Loucy (cell line): ENCODE data around the gene CSTF2T.

ENCODE experiments used
- EZH2phosphoT487 ChIP-seq: fragments of 200-600 bp; IDR thresholded peaks from 2 replicates; pipeline ENCODE4 v1.6.1; 2018; ENCODE audit warnings: antibody characterized with exemption, mild to moderate bottlenecking, moderate library complexity, borderline replicate concordance
- TF ChIP-seq, protein P1 (sequence below): fragments of 200-600 bp; sonication (generic); conservative IDR thresholded peaks from 2 replicates; pipeline ENCODE4 v1.5.1; 2014; ENCODE audit warnings: mild to moderate bottlenecking, antibody characterized with exemption, low read length

DNA sequence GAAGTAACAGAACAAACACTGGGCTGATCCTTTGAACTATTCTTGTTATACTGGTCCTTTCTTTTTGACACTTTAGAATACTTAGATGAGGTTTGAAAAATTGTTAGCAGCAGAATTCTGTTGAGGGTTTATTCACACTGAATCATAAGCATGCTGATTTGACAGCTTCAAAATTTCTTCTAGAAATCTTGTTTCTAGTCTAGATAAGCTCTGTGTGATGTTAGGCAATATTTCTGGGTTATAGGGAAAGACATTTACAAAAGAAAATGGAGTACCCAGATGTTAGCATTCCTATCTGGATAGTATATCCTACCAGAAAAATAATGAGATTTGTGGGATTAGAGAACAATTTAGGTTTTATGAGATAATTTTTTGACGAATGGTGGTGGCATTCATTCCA, 12.1 kb downstream of the CSTF2T start:
- TF ChIP-seq, protein P1, sequence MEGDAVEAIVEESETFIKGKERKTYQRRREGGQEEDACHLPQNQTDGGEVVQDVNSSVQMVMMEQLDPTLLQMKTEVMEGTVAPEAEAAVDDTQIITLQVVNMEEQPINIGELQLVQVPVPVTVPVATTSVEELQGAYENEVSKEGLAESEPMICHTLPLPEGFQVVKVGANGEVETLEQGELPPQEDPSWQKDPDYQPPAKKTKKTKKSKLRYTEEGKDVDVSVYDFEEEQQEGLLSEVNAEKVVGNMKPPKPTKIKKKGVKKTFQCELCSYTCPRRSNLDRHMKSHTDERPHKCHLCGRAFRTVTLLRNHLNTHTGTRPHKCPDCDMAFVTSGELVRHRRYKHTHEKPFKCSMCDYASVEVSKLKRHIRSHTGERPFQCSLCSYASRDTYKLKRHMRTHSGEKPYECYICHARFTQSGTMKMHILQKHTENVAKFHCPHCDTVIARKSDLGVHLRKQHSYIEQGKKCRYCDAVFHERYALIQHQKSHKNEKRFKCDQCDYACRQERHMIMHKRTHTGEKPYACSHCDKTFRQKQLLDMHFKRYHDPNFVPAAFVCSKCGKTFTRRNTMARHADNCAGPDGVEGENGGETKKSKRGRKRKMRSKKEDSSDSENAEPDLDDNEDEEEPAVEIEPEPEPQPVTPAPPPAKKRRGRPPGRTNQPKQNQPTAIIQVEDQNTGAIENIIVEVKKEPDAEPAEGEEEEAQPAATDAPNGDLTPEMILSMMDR = no peak
- no peak for TF ChIP-seq EZH2phosphoT487
